Measurements from ENCODE around the gene TRIM69. TPM values are rescaled to one million over a fixed set of nuclear protein-coding genes. Genes with fewer than 3 reads are reported as not detected.

TRIM69 gene
- total and polyA plus RNA-seq, 2 of the 4 experiments (the other 2 are of a cell fraction) = 5.3 to 7.7 TPM

DNA sequence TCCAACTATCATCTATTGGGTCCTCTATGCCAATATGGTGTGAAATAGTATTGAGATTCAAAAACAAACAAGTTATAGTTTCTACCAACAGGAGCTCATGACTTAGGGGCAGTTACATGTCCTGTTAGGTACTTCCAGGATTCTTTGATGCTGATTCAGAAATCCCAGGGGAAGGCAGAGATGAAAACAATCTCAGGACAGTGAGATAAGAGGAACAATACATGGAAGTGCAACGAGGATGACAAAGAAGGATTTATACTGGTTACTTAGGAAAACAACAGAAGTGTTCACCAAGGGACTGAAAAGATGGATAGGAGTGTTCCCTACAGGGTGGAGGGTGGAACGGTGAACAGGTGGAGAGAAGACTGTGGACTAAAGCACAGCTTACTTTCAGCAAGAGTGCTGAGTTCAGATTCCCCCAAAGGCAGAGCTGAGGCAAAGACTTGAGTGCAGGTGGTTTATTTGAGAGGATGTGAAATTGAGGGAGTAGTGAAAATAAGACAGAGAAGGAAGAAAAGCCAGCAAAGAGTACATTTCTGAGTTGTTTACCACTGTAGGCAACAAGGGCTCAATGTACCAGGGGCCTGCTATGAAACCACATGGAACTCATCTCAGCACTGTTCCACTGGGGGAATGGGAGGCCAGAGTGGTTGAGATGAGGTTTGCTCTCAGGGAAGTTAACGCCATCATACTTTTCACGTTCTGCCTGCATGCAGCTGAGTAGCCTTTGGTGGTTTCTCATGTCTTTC, 68.1 kb downstream of the TRIM69 start:
- POLR2A ChIA-PET (ENCODE audit: unreplicated experiment) = no interaction called here

More for the DNA sequence above, 68.1 kb downstream of the TRIM69 start:
- no peak overlapping the region for H3K56ac ChIP-seq (ENCODE audit: extremely low read depth, insufficient read depth, low read length)
- H3K14ac ChIP-seq (replicated peaks; ENCODE audit: low read depth, low read length) = no peak overlapping the region
- H2BK120ac ChIP-seq (ENCODE audit: low read depth, low read length) = no peak overlapping the region
- intact Hi-C loops (cut with micrococcal nuclease) = no loop called here
- ATAC-seq (ENCODE audit: low read depth) (no peak), DNase-seq (no peak)
- dilution Hi-C loops (cut with HindIII; ENCODE audit: low sequenced_read_pairs, unreplicated experiment) = no loop called here
- no peak overlapping the region for H3K4ac ChIP-seq (ENCODE audit: low read depth, low read length)
- in situ Hi-C loops (cut with MboI; ENCODE audit: low sequenced_read_pairs) = no loop called here
- H3K4me1 ChIP-seq (ENCODE audit: control insufficient read depth, insufficient read depth, low read length) = no peaks in the 10 kb centered on the region
- H3K9me3 ChIP-seq (ENCODE audit: control insufficient read depth, insufficient read depth, low read length) = no peaks in the 10 kb centered on the region
- no peaks in the 10 kb centered on the region for H3K9me1 ChIP-seq (ENCODE audit: insufficient read depth, low read length)
- CTCF ChIA-PET = no interaction called here
- no peak overlapping the region for H4K91ac ChIP-seq (ENCODE audit: insufficient read depth, low read depth, low read length)
- H2AK5ac ChIP-seq (ENCODE audit: low read depth, low read length) = no peak overlapping the region
- H2BK20ac ChIP-seq (ENCODE audit: low read depth, low read length) = no peak overlapping the region
- H2AFZ ChIP-seq (replicated peaks; ENCODE audit: low read length, poor library complexity) = no peak overlapping the region
- H2AK9ac ChIP-seq (replicated peaks; ENCODE audit: low read depth, low read length, poor library complexity) = no peak overlapping the region
- no peak overlapping the region for H4K8ac ChIP-seq (ENCODE audit: low read depth in 2 of 2, low read length in 2 of 2)
- no peak overlapping the region for H3K23ac ChIP-seq (ENCODE audit: low read depth, low read length)
- H3K36me3 ChIP-seq (ENCODE audit: control insufficient read depth, insufficient read depth, low read length) = no peaks in the 10 kb centered on the region
- WGBS, 2 experiments (ENCODE audit: extremely low coverage in 2 of 2, insufficient read length in 1 of 2) = 53% methylated on average over 2 of the region's 4 CpGs; no CpG with 5 or more reads in 1 of the 2 experiments
- no peak overlapping the region for H4K5ac ChIP-seq (ENCODE audit: low read depth, low read length)
- no peak overlapping the region for H3K9ac ChIP-seq (ENCODE audit: low read depth, low read length)
- no peak overlapping the region for H2BK15ac ChIP-seq (ENCODE audit: low read depth, low read length)
- H3K4me3 ChIP-seq (ENCODE audit: insufficient read depth, low read depth, low read length) = no peak overlapping the region
- H3K18ac ChIP-seq (ENCODE audit: low read depth, low read length) = no peak overlapping the region
- H2BK5ac ChIP-seq (ENCODE audit: low read depth, low read length, poor library complexity, severe bottlenecking) = no peak overlapping the region
- H4K20me1 ChIP-seq (ENCODE audit: insufficient read depth, low read length) = no peaks in the 10 kb centered on the region
- H3K27ac ChIP-seq (ENCODE audit: insufficient read depth, low read length) = no peak overlapping the region
- no peak overlapping the region for H3K4me2 ChIP-seq (ENCODE audit: low read depth, low read length)
- H3K79me1 ChIP-seq (ENCODE audit: low read depth in 1 of 2, low read length in 2 of 2) = no peaks in the 10 kb centered on the region
- peaks cover 22% of the 10 kb centered on the region for H3K27me3 ChIP-seq (ENCODE audit: control insufficient read depth, insufficient read depth, low read length)
- TF ChIP-seq RCOR1 (IDR thresholded peaks at IDR 0.05; ENCODE audit: insufficient replicate concordance, low read length) (no peak), NFE2L2 (IDR thresholded peaks at IDR 0.05; ENCODE audit: low read depth, low read length) (no peak), MXI1 (IDR thresholded peaks at IDR 0.05; ENCODE audit: borderline replicate concordance, low read depth, low read length) (no peak), RAD21 (IDR thresholded peaks at IDR 0.05; ENCODE audit: low read length) (no peak), BHLHE40 (IDR thresholded peaks at IDR 0.05; ENCODE audit: low read depth, low read length) (no peak), POLR2A (IDR thresholded peaks at IDR 0.05; ENCODE audit: low read depth, low read length) (no peak), CEBPB (IDR thresholded peaks at IDR 0.05; ENCODE audit: low read depth, low read length) (no peak), MAFK (IDR thresholded peaks at IDR 0.05; ENCODE audit: low read depth, low read length) (no peak), SMC3 (IDR thresholded peaks at IDR 0.05; ENCODE audit: low read depth, low read length) (no peak), RFX5 (IDR thresholded peaks at IDR 0.05; ENCODE audit: low read depth, low read length) (no peak), MAZ (IDR thresholded peaks at IDR 0.05; ENCODE audit: borderline replicate concordance, low read depth, low read length) (no peak), FOS (IDR thresholded peaks at IDR 0.05; ENCODE audit: low read depth, low read length) (no peak), CHD1 (IDR thresholded peaks at IDR 0.05; ENCODE audit: low read depth, low read length) (no peak)
- TF ChIP-seq, protein P1, sequence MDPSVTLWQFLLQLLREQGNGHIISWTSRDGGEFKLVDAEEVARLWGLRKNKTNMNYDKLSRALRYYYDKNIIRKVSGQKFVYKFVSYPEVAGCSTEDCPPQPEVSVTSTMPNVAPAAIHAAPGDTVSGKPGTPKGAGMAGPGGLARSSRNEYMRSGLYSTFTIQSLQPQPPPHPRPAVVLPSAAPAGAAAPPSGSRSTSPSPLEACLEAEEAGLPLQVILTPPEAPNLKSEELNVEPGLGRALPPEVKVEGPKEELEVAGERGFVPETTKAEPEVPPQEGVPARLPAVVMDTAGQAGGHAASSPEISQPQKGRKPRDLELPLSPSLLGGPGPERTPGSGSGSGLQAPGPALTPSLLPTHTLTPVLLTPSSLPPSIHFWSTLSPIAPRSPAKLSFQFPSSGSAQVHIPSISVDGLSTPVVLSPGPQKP (IDR thresholded peaks at IDR 0.05; ENCODE audit: borderline replicate concordance, low read depth, low read length) = no peak
- TF ChIP-seq, protein P2, sequence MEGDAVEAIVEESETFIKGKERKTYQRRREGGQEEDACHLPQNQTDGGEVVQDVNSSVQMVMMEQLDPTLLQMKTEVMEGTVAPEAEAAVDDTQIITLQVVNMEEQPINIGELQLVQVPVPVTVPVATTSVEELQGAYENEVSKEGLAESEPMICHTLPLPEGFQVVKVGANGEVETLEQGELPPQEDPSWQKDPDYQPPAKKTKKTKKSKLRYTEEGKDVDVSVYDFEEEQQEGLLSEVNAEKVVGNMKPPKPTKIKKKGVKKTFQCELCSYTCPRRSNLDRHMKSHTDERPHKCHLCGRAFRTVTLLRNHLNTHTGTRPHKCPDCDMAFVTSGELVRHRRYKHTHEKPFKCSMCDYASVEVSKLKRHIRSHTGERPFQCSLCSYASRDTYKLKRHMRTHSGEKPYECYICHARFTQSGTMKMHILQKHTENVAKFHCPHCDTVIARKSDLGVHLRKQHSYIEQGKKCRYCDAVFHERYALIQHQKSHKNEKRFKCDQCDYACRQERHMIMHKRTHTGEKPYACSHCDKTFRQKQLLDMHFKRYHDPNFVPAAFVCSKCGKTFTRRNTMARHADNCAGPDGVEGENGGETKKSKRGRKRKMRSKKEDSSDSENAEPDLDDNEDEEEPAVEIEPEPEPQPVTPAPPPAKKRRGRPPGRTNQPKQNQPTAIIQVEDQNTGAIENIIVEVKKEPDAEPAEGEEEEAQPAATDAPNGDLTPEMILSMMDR (conservative IDR thresholded peaks at IDR 0.05; ENCODE audit: low read depth, low read length) = no peak
- TF ChIP-seq, protein P3, sequence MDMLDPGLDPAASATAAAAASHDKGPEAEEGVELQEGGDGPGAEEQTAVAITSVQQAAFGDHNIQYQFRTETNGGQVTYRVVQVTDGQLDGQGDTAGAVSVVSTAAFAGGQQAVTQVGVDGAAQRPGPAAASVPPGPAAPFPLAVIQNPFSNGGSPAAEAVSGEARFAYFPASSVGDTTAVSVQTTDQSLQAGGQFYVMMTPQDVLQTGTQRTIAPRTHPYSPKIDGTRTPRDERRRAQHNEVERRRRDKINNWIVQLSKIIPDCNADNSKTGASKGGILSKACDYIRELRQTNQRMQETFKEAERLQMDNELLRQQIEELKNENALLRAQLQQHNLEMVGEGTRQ (IDR thresholded peaks at IDR 0.05; ENCODE audit: low read depth, low read length) = no peak
- no TSS peak for BruUV-seq (replicated peaks)

Data from IMR-90 (cell line).